Measurements from ENCODE around the gene UBE2J1. TPM values are rescaled to one million over a fixed set of nuclear protein-coding genes. Genes with fewer than 3 reads are reported as not detected.
A peak's percentile ranks its signal among the peaks of the same experiment; 100 is the strongest.

The UBE2J1 gene
- total RNA-seq, 1 donor from 2014 or later: 34.1 TPM

- no peak for DNase-seq (ENCODE audit: low read depth, low spot score)
- no peaks in the 10 kb centered on the region for H3K9me3 Mint-ChIP-seq
- no peak overlapping the region for H3K27ac Mint-ChIP-seq (ENCODE audit: unreplicated experiment)
- no peaks in the 10 kb centered on the region for H3K36me3 Mint-ChIP-seq (ENCODE audit: low read depth)
- TF ChIP-seq CTCF (conservative IDR thresholded peaks at IDR 0.05): no peak
- H3K27me3 Mint-ChIP-seq (ENCODE audit: low read depth): no peaks in the 10 kb centered on the region
- peaks cover 8% of the 10 kb centered on the region for H3K4me1 Mint-ChIP-seq
- H3K4me3 Mint-ChIP-seq: no peak overlapping the region
Observed at GRCh38 chr6:89364586-89364985, 12.1 kb upstream of the UBE2J1 start.

GRCh38 chr6:89361171-89361570, 8.6 kb upstream of the UBE2J1 start:
- H3K36me3 Mint-ChIP-seq (ENCODE audit: low read depth): no peaks in the 10 kb centered on the region
- H3K4me1 Mint-ChIP-seq: no peaks in the 10 kb centered on the region
- H3K9me3 Mint-ChIP-seq: no peaks in the 10 kb centered on the region
- no peak for TF ChIP-seq CTCF (conservative IDR thresholded peaks at IDR 0.05)
- no peak overlapping the region for H3K27ac Mint-ChIP-seq (ENCODE audit: unreplicated experiment)
- no peak overlapping the region for H3K4me3 Mint-ChIP-seq
- DNase-seq (ENCODE audit: low read depth, low spot score): no peak
- H3K27me3 Mint-ChIP-seq (ENCODE audit: low read depth): peaks cover 3% of the 10 kb centered on the region

GRCh38 chr6:89360415-89360999, 8.0 kb upstream of the UBE2J1 start:
- TF ChIP-seq CTCF (conservative IDR thresholded peaks at IDR 0.05): no peak
- no peak for DNase-seq (ENCODE audit: low read depth, low spot score)
- H3K9me3 Mint-ChIP-seq: no peaks in the 10 kb centered on the region
- H3K4me1 Mint-ChIP-seq: no peaks in the 10 kb centered on the region
- H3K36me3 Mint-ChIP-seq (ENCODE audit: low read depth): no peaks in the 10 kb centered on the region
- H3K4me3 Mint-ChIP-seq: no peak overlapping the region
- H3K27ac Mint-ChIP-seq (ENCODE audit: unreplicated experiment): no peak overlapping the region
- H3K27me3 Mint-ChIP-seq (ENCODE audit: low read depth): peaks cover 3% of the 10 kb centered on the region

- H3K36me3 Mint-ChIP-seq (ENCODE audit: low read depth): no peaks in the 10 kb centered on the region
- no peak overlapping the region for H3K4me3 Mint-ChIP-seq
- no peaks in the 10 kb centered on the region for H3K4me1 Mint-ChIP-seq
- no peak for TF ChIP-seq CTCF (conservative IDR thresholded peaks at IDR 0.05)
- no peaks in the 10 kb centered on the region for H3K9me3 Mint-ChIP-seq
- peaks cover 3% of the 10 kb centered on the region for H3K27me3 Mint-ChIP-seq (ENCODE audit: low read depth)
- no peak for DNase-seq (ENCODE audit: low read depth, low spot score)
- no peak overlapping the region for H3K27ac Mint-ChIP-seq (ENCODE audit: unreplicated experiment)
Observed at GRCh38 chr6:89359561-89359960, 7.0 kb upstream of the UBE2J1 start.

- Mint-ChIP-seq H3K4me1 (peaks cover 11% of the 10 kb centered on the region), H3K9me3 (no peaks in the 10 kb centered on the region), H3K36me3 (ENCODE audit: low read depth) (no peaks in the 10 kb centered on the region), H3K4me3 (peak overlapping the region; percentile 59), H3K27me3 (ENCODE audit: low read depth) (peaks cover 3% of the 10 kb centered on the region), H3K27ac (ENCODE audit: unreplicated experiment) (no peak overlapping the region)
- no peak for TF ChIP-seq CTCF (conservative IDR thresholded peaks at IDR 0.05)
- no peak for DNase-seq (ENCODE audit: low read depth, low spot score)
Observed at GRCh38 chr6:89357390-89357789, 4.9 kb upstream of the UBE2J1 start.
